Activated gamma-delta T cell (primary cell): ENCODE results near the gene NAA30.

ENCODE experiments used
- DNase-seq: peaks from one replicate; lab custom pipeline; 2025; lab: John Stamatoyannopoulos, UW

The NAA30 gene

GRCh38 chr14:57392830-57393229, 2.4 kb downstream of the NAA30 start:
- DNase-seq, result no peak

GRCh38 chr14:57400556-57401494, 10.4 kb downstream of the NAA30 start:
- no peak for DNase-seq

GRCh38 chr14:57401501-57401900, 11.1 kb downstream of the NAA30 start:
- no peak for DNase-seq

GRCh38 chr14:57402173-57402852, 11.9 kb downstream of the NAA30 start:
- DNase-seq, result no peak

GRCh38 chr14:57403521-57403864, 13.1 kb downstream of the NAA30 start:
- DNase-seq, result no peak

GRCh38 chr14:57405562-57405961, 15.2 kb downstream of the NAA30 start:
- no peak for DNase-seq

- DNase-seq, result no peak
Measured at GRCh38 chr14:57408037-57408436, 17.7 kb downstream of the NAA30 start.

GRCh38 chr14:57408634-57409033, 18.2 kb downstream of the NAA30 start:
- no peak for DNase-seq

GRCh38 chr14:57412341-57412740, 22.0 kb downstream of the NAA30 start:
- DNase-seq, result no peak

- no peak for DNase-seq
Measured at GRCh38 chr14:57413849-57414248, 23.5 kb downstream of the NAA30 start.

GRCh38 chr14:57417228-57417627, 26.8 kb downstream of the NAA30 start:
- DNase-seq, result no peak

GRCh38 chr14:57418999-57419398, 28.6 kb downstream of the NAA30 start:
- DNase-seq, result no peak

- DNase-seq, result no peak
Measured at GRCh38 chr14:57420033-57420432, 29.6 kb downstream of the NAA30 start.

- no peak for DNase-seq
Measured at GRCh38 chr14:57420986-57421385, 30.6 kb downstream of the NAA30 start.

- no peak for DNase-seq
Measured at GRCh38 chr14:57435923-57436322, 45.5 kb downstream of the NAA30 start.

GRCh38 chr14:57461777-57462320, 71.5 kb downstream of the NAA30 start:
- DNase-seq, result no peak

- DNase-seq, result no peak
Measured at GRCh38 chr14:57462551-57462950, 72.2 kb downstream of the NAA30 start.

- DNase-seq, result no peak
Measured at GRCh38 chr14:57464008-57464730, 73.8 kb downstream of the NAA30 start.
